Measurements from ENCODE around the gene FMNL1. TPM values are rescaled to one million over a fixed set of nuclear protein-coding genes. Genes with fewer than 3 reads are reported as not detected.
A peak's percentile ranks its signal among the peaks of the same experiment; 100 is the strongest.

The FMNL1 gene
- total and polyA plus RNA-seq, 4 donors, result 1.5 to 7.4 (median 4.8) TPM

- Histone ChIP-seq H3K4me1 (ENCODE audit: control insufficient read depth in 4 of 4, insufficient read depth in 4 of 4, low read length in 3 of 4) (peaks cover 14 to 46% (median 35%) of the 10 kb centered on the region in 4 donors), H3K4me3 (ENCODE audit: low read depth in 1 of 3, low read length in 3 of 3) (no peak overlapping the region), H3K9me3 (ENCODE audit: control insufficient read depth in 4 of 4, low read length in 3 of 4) (no peaks in the 10 kb centered on the region), H3K9ac (ENCODE audit: low read depth in 1 of 2, low read length in 2 of 2) (no peak overlapping the region), H3K27me3 (ENCODE audit: control insufficient read depth in 4 of 4, insufficient read depth in 4 of 4, low read length in 3 of 4) (no peaks in the 10 kb centered on the region), H3K27ac (ENCODE audit: low read depth in 1 of 2, low read length in 2 of 2) (peak overlapping the region; percentile 64 to 73), H3K36me3 (ENCODE audit: control insufficient read depth in 4 of 4, insufficient read depth in 3 of 4, low read depth in 1 of 4, low read length in 3 of 4) (peaks cover 9 to 18% (median 16%) of the 10 kb centered on the region in 4 donors)
- DNase-seq (ENCODE audit: low spot score), result no peak
- no peak for TF ChIP-seq YY1 (IDR thresholded peaks at IDR 0.05)
- no peak for TF ChIP-seq RAD21 (IDR thresholded peaks at IDR 0.05)
- TF ChIP-seq ATF3 (IDR thresholded peaks at IDR 0.05), result no peak
- TF ChIP-seq NR2F2 (IDR thresholded peaks at IDR 0.05), result peak; percentile 13
- TF ChIP-seq FOXA2 (IDR thresholded peaks at IDR 0.05), result no peak
- no peak for TF ChIP-seq TAF1 (conservative IDR thresholded peaks at IDR 0.05)
- no peak for TF ChIP-seq FOXA1 (IDR thresholded peaks at IDR 0.05)
- peak in 1 of 2 donors; percentile 45 for TF ChIP-seq RXRA (IDR thresholded peaks at IDR 0.05)
- TF ChIP-seq GABPA (IDR thresholded peaks at IDR 0.05 in 1 of 2, conservative IDR thresholded peaks at IDR 0.05 in 1 of 2), result no peak
- TF ChIP-seq SP1 (IDR thresholded peaks at IDR 0.05), result no peak
- WGBS, result 56% methylated on average over 5 of the region's 5 CpGs
Measured at GRCh38 chr17:45274033-45274432, 52.3 kb downstream of the FMNL1 start.

DNA sequence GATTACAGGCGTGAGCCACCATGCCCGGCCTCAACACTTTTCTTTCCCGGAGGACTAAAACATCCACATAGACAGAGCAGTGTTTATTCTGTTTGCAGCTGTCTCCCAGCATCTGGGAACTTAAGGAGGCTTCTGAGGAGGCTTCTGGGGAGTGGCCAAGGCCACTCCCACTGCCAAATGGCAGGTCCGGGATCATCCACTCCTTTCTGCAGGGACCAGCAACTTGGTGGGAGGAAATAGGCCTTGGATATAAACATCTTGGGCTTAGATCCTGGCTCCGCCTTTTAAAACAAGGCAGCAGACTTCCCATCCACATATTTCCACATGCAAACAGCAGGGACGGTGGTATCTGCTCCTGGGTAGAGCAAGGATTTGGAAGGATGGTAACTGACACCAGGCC lies 54.3 kb downstream of the FMNL1 start:
- Histone ChIP-seq H3K4me1 (ENCODE audit: control insufficient read depth in 4 of 4, insufficient read depth in 4 of 4, low read length in 3 of 4) (peaks cover 14 to 46% (median 35%) of the 10 kb centered on the region in 4 donors), H3K9ac (ENCODE audit: low read depth in 1 of 2, low read length in 2 of 2) (no peak overlapping the region), H3K4me3 (ENCODE audit: low read depth in 1 of 3, low read length in 3 of 3) (no peak overlapping the region), H3K27me3 (ENCODE audit: control insufficient read depth in 4 of 4, insufficient read depth in 4 of 4, low read length in 3 of 4) (no peaks in the 10 kb centered on the region), H3K27ac (ENCODE audit: low read depth in 1 of 2, low read length in 2 of 2) (no peak overlapping the region), H3K9me3 (ENCODE audit: control insufficient read depth in 4 of 4, low read length in 3 of 4) (no peaks in the 10 kb centered on the region), H3K36me3 (ENCODE audit: control insufficient read depth in 4 of 4, insufficient read depth in 3 of 4, low read depth in 1 of 4, low read length in 3 of 4) (peaks cover 0 to 4% (median 1%) of the 10 kb centered on the region in 4 donors)
- no peak for TF ChIP-seq GABPA (IDR thresholded peaks at IDR 0.05 in 1 of 2, conservative IDR thresholded peaks at IDR 0.05 in 1 of 2)
- TF ChIP-seq JUND (IDR thresholded peaks at IDR 0.05), result no peak
- TF ChIP-seq, protein P1, sequence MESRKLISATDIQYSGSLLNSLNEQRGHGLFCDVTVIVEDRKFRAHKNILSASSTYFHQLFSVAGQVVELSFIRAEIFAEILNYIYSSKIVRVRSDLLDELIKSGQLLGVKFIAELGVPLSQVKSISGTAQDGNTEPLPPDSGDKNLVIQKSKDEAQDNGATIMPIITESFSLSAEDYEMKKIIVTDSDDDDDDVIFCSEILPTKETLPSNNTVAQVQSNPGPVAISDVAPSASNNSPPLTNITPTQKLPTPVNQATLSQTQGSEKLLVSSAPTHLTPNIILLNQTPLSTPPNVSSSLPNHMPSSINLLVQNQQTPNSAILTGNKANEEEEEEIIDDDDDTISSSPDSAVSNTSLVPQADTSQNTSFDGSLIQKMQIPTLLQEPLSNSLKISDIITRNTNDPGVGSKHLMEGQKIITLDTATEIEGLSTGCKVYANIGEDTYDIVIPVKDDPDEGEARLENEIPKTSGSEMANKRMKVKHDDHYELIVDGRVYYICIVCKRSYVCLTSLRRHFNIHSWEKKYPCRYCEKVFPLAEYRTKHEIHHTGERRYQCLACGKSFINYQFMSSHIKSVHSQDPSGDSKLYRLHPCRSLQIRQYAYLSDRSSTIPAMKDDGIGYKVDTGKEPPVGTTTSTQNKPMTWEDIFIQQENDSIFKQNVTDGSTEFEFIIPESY (IDR thresholded peaks at IDR 0.05), result no peak
- TF ChIP-seq, protein P2, sequence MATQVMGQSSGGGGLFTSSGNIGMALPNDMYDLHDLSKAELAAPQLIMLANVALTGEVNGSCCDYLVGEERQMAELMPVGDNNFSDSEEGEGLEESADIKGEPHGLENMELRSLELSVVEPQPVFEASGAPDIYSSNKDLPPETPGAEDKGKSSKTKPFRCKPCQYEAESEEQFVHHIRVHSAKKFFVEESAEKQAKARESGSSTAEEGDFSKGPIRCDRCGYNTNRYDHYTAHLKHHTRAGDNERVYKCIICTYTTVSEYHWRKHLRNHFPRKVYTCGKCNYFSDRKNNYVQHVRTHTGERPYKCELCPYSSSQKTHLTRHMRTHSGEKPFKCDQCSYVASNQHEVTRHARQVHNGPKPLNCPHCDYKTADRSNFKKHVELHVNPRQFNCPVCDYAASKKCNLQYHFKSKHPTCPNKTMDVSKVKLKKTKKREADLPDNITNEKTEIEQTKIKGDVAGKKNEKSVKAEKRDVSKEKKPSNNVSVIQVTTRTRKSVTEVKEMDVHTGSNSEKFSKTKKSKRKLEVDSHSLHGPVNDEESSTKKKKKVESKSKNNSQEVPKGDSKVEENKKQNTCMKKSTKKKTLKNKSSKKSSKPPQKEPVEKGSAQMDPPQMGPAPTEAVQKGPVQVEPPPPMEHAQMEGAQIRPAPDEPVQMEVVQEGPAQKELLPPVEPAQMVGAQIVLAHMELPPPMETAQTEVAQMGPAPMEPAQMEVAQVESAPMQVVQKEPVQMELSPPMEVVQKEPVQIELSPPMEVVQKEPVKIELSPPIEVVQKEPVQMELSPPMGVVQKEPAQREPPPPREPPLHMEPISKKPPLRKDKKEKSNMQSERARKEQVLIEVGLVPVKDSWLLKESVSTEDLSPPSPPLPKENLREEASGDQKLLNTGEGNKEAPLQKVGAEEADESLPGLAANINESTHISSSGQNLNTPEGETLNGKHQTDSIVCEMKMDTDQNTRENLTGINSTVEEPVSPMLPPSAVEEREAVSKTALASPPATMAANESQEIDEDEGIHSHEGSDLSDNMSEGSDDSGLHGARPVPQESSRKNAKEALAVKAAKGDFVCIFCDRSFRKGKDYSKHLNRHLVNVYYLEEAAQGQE (IDR thresholded peaks at IDR 0.05), result no peak
- TF ChIP-seq HNF4G (IDR thresholded peaks at IDR 0.05), result no peak
- TF ChIP-seq NR2F2 (IDR thresholded peaks at IDR 0.05), result no peak
- no peak for TF ChIP-seq RXRA (IDR thresholded peaks at IDR 0.05)
- no peak for TF ChIP-seq FOXA2 (IDR thresholded peaks at IDR 0.05)
- TF ChIP-seq ATF3 (IDR thresholded peaks at IDR 0.05), result no peak
- no peak for TF ChIP-seq MAX (IDR thresholded peaks at IDR 0.05)
- TF ChIP-seq EGR1 (IDR thresholded peaks at IDR 0.05; ENCODE audit: low read depth in 2 of 2), result no peak
- TF ChIP-seq SP1 (IDR thresholded peaks at IDR 0.05), result no peak
- 66% methylated on average over 6 of the region's 6 CpGs for WGBS
- no peak for DNase-seq (ENCODE audit: low spot score)

Data from liver (tissue), 9 donors.